H9 (cell line): ENCODE data around the gene C7. TPM values are rescaled to one million over a fixed set of nuclear protein-coding genes. Genes with fewer than 3 reads are reported as not detected.
"Not testable (repeated sequence)": the region's sequence is repeated elsewhere in the genome, so short reads cannot be mapped to it uniquely, and the experiment has no call there.

Experiments
- DNase-seq: peaks from one replicate; pipeline ENCODE4 v3.0.0-alpha.2; 2017
- H2AFZ ChIP-seq: one replicate; pipeline ENCODE4 v1.6.1; 2013; ENCODE audit warnings: mild to moderate bottlenecking, low read length, control low read depth, moderate library complexity
- H2AK5ac ChIP-seq: 2 replicates; pipeline ENCODE4 v1.6.1; 2013; ENCODE audit warnings: low read length, control low read depth, mixed read lengths; ENCODE audit not compliant: insufficient read length
- H2BK120ac ChIP-seq: one replicate; pipeline ENCODE4 v1.6.1; 2013; ENCODE audit warnings: low read depth, mild to moderate bottlenecking, low read length, control low read depth, inconsistent platforms; ENCODE audit not compliant: poor library complexity, severe bottlenecking
- H2BK12ac ChIP-seq: 2 replicates; pipeline ENCODE4 v1.6.1; 2013; ENCODE audit warnings: low read length, control low read depth, mixed read lengths, low read depth; ENCODE audit not compliant: insufficient read length
- H2BK15ac ChIP-seq: 2 replicates; pipeline ENCODE4 v1.6.1; 2013; ENCODE audit warnings: low read depth, low read length, control low read depth
- H2BK20ac ChIP-seq: one replicate; pipeline ENCODE4 v1.6.1; 2013; ENCODE audit warnings: low read depth, mild to moderate bottlenecking, low read length, control low read depth, inconsistent platforms; ENCODE audit not compliant: poor library complexity, severe bottlenecking
- H2BK5ac ChIP-seq: 2 replicates; pipeline ENCODE4 v1.6.1; 2013; ENCODE audit warnings: low read length, control low read depth, mixed read lengths; ENCODE audit not compliant: insufficient read length
- H3K14ac ChIP-seq: 2 replicates; pipeline ENCODE4 v1.6.1; 2013; ENCODE audit warnings: low read length, control low read depth; ENCODE audit not compliant: insufficient read depth
- H3K18ac ChIP-seq: 2 replicates; pipeline ENCODE4 v1.6.1; 2013; ENCODE audit warnings: low read depth, mild to moderate bottlenecking, mixed read lengths, low read length, control low read depth; ENCODE audit not compliant: insufficient read length
- H3K23ac ChIP-seq: 2 replicates; pipeline ENCODE4 v1.6.1; 2013; ENCODE audit warnings: low read length, control low read depth, mixed read lengths, low read depth; ENCODE audit not compliant: insufficient read length
- H3K23me2 ChIP-seq: 2 replicates; pipeline ENCODE4 v1.6.1; 2013; ENCODE audit warnings: low read depth, mild to moderate bottlenecking, mixed read lengths, low read length, control low read depth; ENCODE audit not compliant: insufficient read length, poor library complexity, severe bottlenecking
- H3K27ac ChIP-seq: 2 replicates; pipeline ENCODE4 v1.5.1; 2013; ENCODE audit warnings: low read length, control low read depth, mixed read lengths, low read depth; ENCODE audit not compliant: insufficient read length
- H3K27me3 ChIP-seq: 2 replicates; pipeline ENCODE4 v1.6.1; 2013; ENCODE audit warnings: low read length, control low read depth, inconsistent platforms; ENCODE audit not compliant: insufficient read depth
- H3K4ac ChIP-seq: 2 replicates; pipeline ENCODE4 v1.6.1; 2013; ENCODE audit warnings: low read depth, mild to moderate bottlenecking, control low read depth, inconsistent platforms, low read length, moderate library complexity
- H3K4me1 ChIP-seq: 2 replicates; pipeline ENCODE4 v1.6.1; 2013; ENCODE audit warnings: low read length, control low read depth, inconsistent platforms; ENCODE audit not compliant: insufficient read depth
- H3K4me2 ChIP-seq: 2 replicates; pipeline ENCODE4 v1.6.1; 2013; ENCODE audit warnings: low read length, control low read depth, mixed read lengths; ENCODE audit not compliant: insufficient read length, insufficient read depth
- H3K56ac ChIP-seq: 2 replicates; pipeline ENCODE4 v1.6.1; 2013; ENCODE audit warnings: low read depth, mild to moderate bottlenecking, mixed read lengths, low read length, control low read depth; ENCODE audit not compliant: insufficient read length
- H3K79me1 ChIP-seq: 2 replicates; pipeline ENCODE4 v1.6.1; 2013; ENCODE audit warnings: low read depth, mild to moderate bottlenecking, moderate library complexity, low read length, control low read depth, inconsistent platforms; ENCODE audit not compliant: insufficient read depth, poor library complexity, severe bottlenecking
- H3K79me2 ChIP-seq: 2 replicates; pipeline ENCODE4 v1.6.1; 2013; ENCODE audit warnings: low read length, control low read depth, inconsistent platforms; ENCODE audit not compliant: insufficient read depth
- H3K9ac ChIP-seq: 2 replicates; pipeline ENCODE4 v1.6.1; 2013; ENCODE audit warnings: low read length, control low read depth, mixed read lengths; ENCODE audit not compliant: insufficient read length; ENCODE audit errors: extremely low read depth
- H3K9me3 ChIP-seq: one replicate; pipeline ENCODE4 v1.6.1; 2013; ENCODE audit warnings: low read depth, low read length, inconsistent platforms; ENCODE audit not compliant: control insufficient read depth
- H3T11ph ChIP-seq: one replicate; pipeline ENCODE4 v1.6.1; 2013; ENCODE audit warnings: mild to moderate bottlenecking, low read length, control low read depth, inconsistent platforms
- H4K20me1 ChIP-seq: one replicate; pipeline ENCODE4 v1.6.1; 2013; ENCODE audit not compliant: control insufficient read depth, insufficient read length, insufficient read depth
- H4K5ac ChIP-seq: 2 replicates; pipeline ENCODE4 v1.6.1; 2013; ENCODE audit warnings: low read depth, mild to moderate bottlenecking, mixed read lengths, low read length, control low read depth; ENCODE audit not compliant: insufficient read length
- H4K8ac ChIP-seq: replicated peaks from 2 replicates; pipeline ENCODE4 v1.6.1; 2013; ENCODE audit warnings: low read length, control low read depth, mixed read lengths, low read depth; ENCODE audit not compliant: insufficient read length
- H4K91ac ChIP-seq: 2 replicates; pipeline ENCODE4 v1.6.1; 2013; ENCODE audit warnings: low read depth, mild to moderate bottlenecking, moderate library complexity, mixed read lengths, low read length, control low read depth; ENCODE audit not compliant: insufficient read length
- H3K27ac Mint-ChIP-seq, 3 experiments: 2 replicates in 2 of 3; 3 replicates in 1 of 3; pipeline ENCODE4 v1.8.0; 2020 to 2021; ENCODE audit warnings: mixed read lengths in 3 of 3, mild to moderate bottlenecking in 1 of 3, moderate library complexity in 1 of 3
- H3K27me3 Mint-ChIP-seq: 2 replicates; pipeline ENCODE4 v1.8.0; 2021; ENCODE audit warnings: low read depth, mild to moderate bottlenecking, moderate library complexity, mixed read lengths
- H3K36me3 Mint-ChIP-seq, 3 experiments: 2 replicates in 2 of 3; 3 replicates in 1 of 3; pipeline ENCODE4 v1.8.0; 2020 to 2021; ENCODE audit warnings: low read depth in 3 of 3, mixed read lengths in 3 of 3; ENCODE audit not compliant: insufficient read depth in 1 of 3
- H3K4me1 Mint-ChIP-seq, 2 experiments: 2 replicates each; pipeline ENCODE4 v1.8.0; 2020; ENCODE audit warnings: mixed read lengths in 2 of 2
- H3K4me3 Mint-ChIP-seq, 2 experiments: 2 replicates in 1 of 2; 3 replicates in 1 of 2; pipeline ENCODE4 v1.8.0; 2020 to 2021; ENCODE audit warnings: mild to moderate bottlenecking in 2 of 2, mixed read lengths in 2 of 2, moderate library complexity in 1 of 2
- H3K9me3 Mint-ChIP-seq, 2 experiments: 2 replicates in 1 of 2; 3 replicates in 1 of 2; pipeline ENCODE4 v1.8.0; 2020; ENCODE audit warnings: mild to moderate bottlenecking in 2 of 2, mixed read lengths in 2 of 2, moderate library complexity in 1 of 2
- CTCF ChIP-seq: fragments of 200-600 bp; sonication (generic); conservative IDR thresholded peaks from 3 replicates; pipeline ENCODE4 v1.8.0; 2021; ENCODE audit warnings: antibody characterized with exemption, mild to moderate bottlenecking
- WGBS: extraction: QIAGEN DNeasy Blood & Tissue Kit; methylation state at CpG from one replicate; pipeline ENCODE4 v1.1.7; 2013; ENCODE audit warnings: missing lambda C conversion rate, low lambda C conversion rate, mixed read lengths; ENCODE audit not compliant: insufficient read length; ENCODE audit errors: extremely low coverage; 5-methylcytosine and 5-hydroxymethylcytosine counted together
- total RNA-seq: library from RNA; stranded (reverse); gene quantifications from 2 replicates; pipeline ENCODE4 v1.2.1, GENCODE V29; 2021

Gene C7
- total RNA-seq, 1 experiment from 2014 or later: 0.52 TPM

- no peaks in the 10 kb centered on the region for H3K27me3 ChIP-seq
- H3T11ph ChIP-seq: no peak overlapping the region
- H3K27ac ChIP-seq: no peak overlapping the region
- no peak overlapping the region for H2BK15ac ChIP-seq
- no CpG with 5 or more reads among the region's 4 CpGs for WGBS
- Mint-ChIP-seq H3K4me1 (peaks cover 11 to 14% of the 10 kb centered on the region in 2 experiments), H3K4me3 (no peak overlapping the region), H3K27me3 (no peaks in the 10 kb centered on the region), H3K27ac (no peak overlapping the region), H3K9me3 (peaks cover 4 to 7% of the 10 kb centered on the region in 2 experiments; a peak in 3 of 5 replicates), H3K36me3 (peaks cover 0 to 9% (median 3%) of the 10 kb centered on the region in 3 experiments; a peak in 3 of 7 replicates)
- no peak overlapping the region for H2AFZ ChIP-seq
- no peak overlapping the region for H2BK5ac ChIP-seq
- no peak overlapping the region for H2BK120ac ChIP-seq
- H3K9me3 ChIP-seq: no peaks in the 10 kb centered on the region
- H2AK5ac ChIP-seq: no peak overlapping the region
- H3K23me2 ChIP-seq: no peaks in the 10 kb centered on the region
- no peaks in the 10 kb centered on the region for H4K20me1 ChIP-seq
- no peak overlapping the region for H3K56ac ChIP-seq
- H3K79me1 ChIP-seq: no peaks in the 10 kb centered on the region
- no peak overlapping the region for H3K4ac ChIP-seq
- no peak for DNase-seq
- peaks cover 3% of the 10 kb centered on the region; the same call in 1 of the 2 replicates for H3K4me1 ChIP-seq
- no peak for TF ChIP-seq CTCF
- H3K4me2 ChIP-seq: no peak overlapping the region
- no peak overlapping the region for H3K18ac ChIP-seq
- H3K79me2 ChIP-seq: no peaks in the 10 kb centered on the region
- no peak overlapping the region for H3K9ac ChIP-seq
- H4K5ac ChIP-seq: no peak overlapping the region
- H3K14ac ChIP-seq: no peak overlapping the region
- no peak overlapping the region for H4K91ac ChIP-seq
- no peak overlapping the region for H2BK20ac ChIP-seq
- H4K8ac ChIP-seq: no peak overlapping the region
- no peak overlapping the region for H2BK12ac ChIP-seq
- no peak overlapping the region for H3K23ac ChIP-seq
Measured at GRCh38 chr5:40871177-40871576, 38.1 kb upstream of the C7 start.

GRCh38 chr5:40872253-40872652 lies 37.0 kb upstream of the C7 start:
- not testable (repeated sequence) for H3K4me1 ChIP-seq, H4K20me1 ChIP-seq, H3K9ac ChIP-seq, H3K79me2 ChIP-seq, H3K4me2 ChIP-seq, H3K79me1 ChIP-seq, H3K23ac ChIP-seq, H3K27ac Mint-ChIP-seq, H3K27me3 Mint-ChIP-seq, H4K5ac ChIP-seq, H2BK15ac ChIP-seq, H3K27ac ChIP-seq, H3K4me3 Mint-ChIP-seq, H3K18ac ChIP-seq, H2BK120ac ChIP-seq, H2BK12ac ChIP-seq, H3K27me3 ChIP-seq, H2AK5ac ChIP-seq, H3K23me2 ChIP-seq, H2AFZ ChIP-seq, H3K4ac ChIP-seq, H3K9me3 ChIP-seq, H3K14ac ChIP-seq, H4K8ac ChIP-seq, H3K56ac ChIP-seq, H2BK5ac ChIP-seq, H3T11ph ChIP-seq, H2BK20ac ChIP-seq, DNase-seq, H4K91ac ChIP-seq
- peaks cover 11% of the 10 kb centered on the region in 2 experiments for H3K4me1 Mint-ChIP-seq
- peaks cover 9 to 10% of the 10 kb centered on the region in 2 experiments for H3K9me3 Mint-ChIP-seq
- peaks cover 0 to 15% (median 3%) of the 10 kb centered on the region in 3 experiments; a peak in 3 of 7 replicates for H3K36me3 Mint-ChIP-seq
- WGBS: no CpG with 5 or more reads among the region's 8 CpGs
